Measurements from ENCODE around the gene NAA80. TPM values are rescaled to one million over a fixed set of nuclear protein-coding genes. Genes with fewer than 3 reads are reported as not detected.

NAA80 gene
- total and polyA plus RNA-seq, 2 donors (not counting 3 experiments of a cell fraction or from before 2014, with no cell fraction given) = 9.0 to 13.1 TPM

GRCh38 chr3:50340448-50341329 lies 41.5 kb upstream of the NAA80 start, which contains the start of gene RASSF1:
Gene RASSF1 (minus strand): TSS chr3:50340836. CDS start chr3:50340805, 31 bp downstream.
- BruUV-seq (replicated peaks) = no TSS peak
- Histone ChIP-seq H2AFZ (ENCODE audit: low read depth, low read length) (peak within 1 kb of the TSS; percentile 79), H3K4me2 (ENCODE audit: insufficient read depth, low read length) (peak within 1 kb of the TSS; percentile 33), H3K36me3 (ENCODE audit: control insufficient read depth in 2 of 2, extremely low read depth in 1 of 2, insufficient read depth in 2 of 2, low read length in 2 of 2) (no peaks in the 10 kb centered on the region), H3K9ac (replicated peaks; ENCODE audit: extremely low read depth, insufficient read depth, low read length) (no peak within 1 kb of the TSS), H3K9me3 (replicated peaks; ENCODE audit: control insufficient read depth, insufficient read depth, low read length) (no peaks in the 10 kb centered on the region), H3K9me1 (replicated peaks; ENCODE audit: control insufficient read depth, extremely low read depth, insufficient read depth, low read length) (no peaks in the 10 kb centered on the region), H3K4me3 (replicated peaks in 1 of 3; ENCODE audit: insufficient read depth in 1 of 3, low read depth in 1 of 3, low read length in 3 of 3) (peak within 1 kb of the TSS in 2 of 3 experiments; percentile 6), H3K4me1 (ENCODE audit: control insufficient read depth, extremely low read depth, insufficient read depth, low read length) (peaks cover 25% of the 10 kb centered on the region), H3K27me3 (ENCODE audit: control insufficient read depth in 2 of 2, insufficient read depth in 2 of 2, low read length in 2 of 2) (no peaks in the 10 kb centered on the region), H3K79me2 (ENCODE audit: control insufficient read depth, insufficient read depth, low read length) (peaks cover 14% of the 10 kb centered on the region), H3K27ac (ENCODE audit: insufficient read depth, low read depth, low read length) (no peak within 1 kb of the TSS), H4K20me1 (replicated peaks; ENCODE audit: control insufficient read depth, extremely low read depth, insufficient read depth, low read length) (no peaks in the 10 kb centered on the region)
- CTCF ChIA-PET = interaction anchor here (1.0 to 2.4 kb wide), 3 partner anchors 12 to 202 kb away, joined by 3 to 6 read pairs (median 3); partner anchors contain the start of gene HYAL2
- no peak for DNase-seq (ENCODE audit: low read depth, low spot score)
- no peak for FAIRE-seq
- intact Hi-C loops (cut with micrococcal nuclease) = no loop called here
- POLR2A ChIA-PET = no interaction called here
- dilution Hi-C loops (cut with MboI; ENCODE audit: extremely low pct_ligation_motif_present, low sequenced_read_pairs) = no loop called here
- TF ChIP-seq GATA2 (IDR thresholded peaks at IDR 0.05; ENCODE audit: insufficient read depth, insufficient read length, low read depth, low read length) = no peak
- no peak for TF ChIP-seq JUN (IDR thresholded peaks at IDR 0.05; ENCODE audit: borderline replicate concordance, insufficient read depth, insufficient read length, low read depth)
- TF ChIP-seq CTCF (IDR thresholded peaks at IDR 0.05; ENCODE audit: extremely low read depth in 1 of 2, insufficient read depth in 1 of 2, low read depth in 1 of 2, low read length in 2 of 2) = no peak
- peak; percentile 41 for TF ChIP-seq POLR2A (IDR thresholded peaks at IDR 0.05; ENCODE audit: low read depth, low read length)
- no peak for TF ChIP-seq EZH2 (IDR thresholded peaks at IDR 0.05; ENCODE audit: borderline replicate concordance, low read depth, low read length, severe bottlenecking)
- no peak for TF ChIP-seq MYC (IDR thresholded peaks at IDR 0.05; ENCODE audit: low read depth, low read length)
- peak; percentile 12 for TF ChIP-seq MAX (IDR thresholded peaks at IDR 0.05; ENCODE audit: insufficient read depth, insufficient read length)

Data from endothelial cell of umbilical vein (primary cell).